Activated CD4-positive, alpha-beta memory T cell treated with anti-CD3 and anti-CD28 coated beads for 36 hours (primary cell): ENCODE data around the gene NINL. TPM values are rescaled to one million over a fixed set of nuclear protein-coding genes. Genes with fewer than 3 reads are reported as not detected.

Experiments used
- CTCF ChIA-PET: fragments of 350-600 bp; sonication (Branson Sonifier 250); formaldehyde crosslinking; loops from one replicate; lab custom pipeline; 2021; ENCODE audit warnings: antibody characterized with exemption, inconsistent platforms; lab: Charles Lee
- POLR2A ChIA-PET: fragments of 350-600 bp; sonication (Branson Sonifier 250); formaldehyde crosslinking; loops from one replicate; lab custom pipeline; 2021; ENCODE audit warnings: antibody characterized with exemption; lab: Charles Lee
- DNase-seq: peaks from one replicate; pipeline ENCODE4 v3.0.0-alpha.2; 2020
- H3K27ac Mint-ChIP-seq: one replicate; pipeline ENCODE4 v1.8.0; 2021; ENCODE audit warnings: mixed read lengths
- H3K27me3 Mint-ChIP-seq: one replicate; pipeline ENCODE4 v1.8.0; 2021; ENCODE audit warnings: mixed read lengths
- H3K36me3 Mint-ChIP-seq: one replicate; pipeline ENCODE4 v1.8.0; 2021; ENCODE audit warnings: mixed read lengths
- H3K4me1 Mint-ChIP-seq: one replicate; pipeline ENCODE4 v1.8.0; 2021; ENCODE audit warnings: low read depth, mixed read lengths
- H3K4me3 Mint-ChIP-seq: one replicate; pipeline ENCODE4 v1.8.0; 2021; ENCODE audit warnings: mild to moderate bottlenecking, mixed read lengths
- H3K9me3 Mint-ChIP-seq: one replicate; pipeline ENCODE4 v1.8.0; 2021; ENCODE audit warnings: mixed read lengths
- intact Hi-C: fragments of 100-400 bp; cut with micrococcal nuclease; formaldehyde crosslinking; loops from one replicate; pipeline ENCODE4 v1.15.1; 2023
- total RNA-seq, 2 experiments: library from RNA; stranded (reverse); gene quantifications; one replicate each; pipeline ENCODE4 v1.2.3, GENCODE V29; 2021

Gene NINL
- total RNA-seq, 2 experiments from 2014 or later = 2.7 to 3.9 TPM

DNA sequence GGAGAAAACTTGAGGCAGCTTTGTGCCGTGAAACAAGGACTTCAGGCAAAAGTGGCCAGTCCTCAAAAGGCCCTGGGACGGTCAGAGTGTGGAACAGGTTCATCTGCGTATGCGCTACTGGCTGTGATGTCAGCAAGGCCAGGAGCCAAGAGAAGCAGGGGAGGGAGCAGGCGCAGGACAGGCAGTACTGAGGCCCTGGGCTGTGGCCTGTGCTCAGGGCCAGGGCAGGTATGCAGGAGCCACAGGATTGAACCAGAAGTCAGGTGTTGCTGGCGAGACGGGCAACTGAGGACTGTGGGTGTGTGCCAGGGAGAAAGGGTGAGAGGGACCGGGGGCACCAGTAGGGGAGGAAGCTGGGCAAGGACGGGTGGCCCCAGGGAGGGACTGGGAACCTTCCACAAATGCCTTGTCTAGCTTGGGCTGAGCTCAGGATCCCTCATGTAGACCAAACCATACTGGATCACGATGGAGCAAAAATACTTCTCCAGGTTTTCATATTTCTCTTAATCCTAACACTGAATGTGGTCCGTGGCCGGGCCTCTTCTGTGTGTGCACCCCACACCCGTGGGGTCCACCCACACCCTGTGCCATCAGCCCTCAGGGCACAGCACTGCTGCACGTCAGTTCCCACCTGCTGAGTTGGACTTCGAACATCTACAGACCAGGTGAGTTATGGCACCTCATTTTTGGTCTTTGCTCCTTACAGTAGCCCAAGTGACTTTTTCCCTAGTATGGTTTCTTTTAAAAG lies 131.0 kb downstream of the NINL start:
- CTCF ChIA-PET = no interaction called here

DNA sequence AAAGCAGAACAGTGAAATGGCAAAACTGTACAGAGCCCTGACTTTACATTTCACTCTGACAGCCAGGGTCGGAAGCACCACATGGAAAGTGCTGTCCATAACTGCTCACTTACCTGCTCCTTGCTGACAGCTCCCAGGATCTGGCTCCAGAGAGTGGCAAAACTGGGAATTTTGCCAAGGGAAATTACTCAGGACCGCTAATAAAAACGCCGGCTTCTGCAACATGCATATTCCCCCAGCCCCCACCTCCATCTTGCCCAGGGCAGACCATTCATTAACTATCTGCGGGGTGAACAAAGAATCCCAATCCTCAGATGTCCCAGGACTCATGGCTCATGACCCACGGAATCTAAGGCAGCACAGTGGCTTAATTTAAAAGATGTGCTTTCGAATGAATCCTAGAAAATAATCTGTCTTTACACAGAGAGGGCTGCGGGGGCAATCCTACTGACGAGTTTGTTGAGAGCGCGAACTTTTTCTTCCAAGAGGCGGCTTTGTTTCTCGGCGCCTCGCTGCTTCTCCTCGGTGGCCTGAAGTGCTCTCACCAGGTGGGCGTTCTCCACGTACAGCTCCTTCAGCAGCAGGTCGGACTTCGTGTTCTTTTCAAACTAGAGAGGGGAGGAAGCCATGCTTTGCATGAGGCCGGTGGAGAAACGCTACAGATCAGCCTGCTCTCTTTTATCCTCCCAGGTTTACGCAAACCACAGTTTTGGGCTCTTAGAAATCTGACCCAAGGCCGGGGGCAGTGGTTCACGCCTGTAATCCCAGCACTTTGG lies 132.1 kb downstream of the NINL start:
- Mint-ChIP-seq H3K36me3 (peaks cover 6% of the 10 kb centered on the region), H3K27ac (no peak overlapping the region), H3K27me3 (no peaks in the 10 kb centered on the region), H3K4me1 (no peaks in the 10 kb centered on the region), H3K9me3 (no peaks in the 10 kb centered on the region), H3K4me3 (no peak overlapping the region)
- POLR2A ChIA-PET = no interaction called here
- intact Hi-C loops = no loop called here
- CTCF ChIA-PET = no interaction called here
- no peak for DNase-seq

More for the DNA sequence above, 131.0 kb downstream of the NINL start:
- Mint-ChIP-seq H3K36me3 (no peaks in the 10 kb centered on the region), H3K9me3 (no peaks in the 10 kb centered on the region), H3K27ac (no peak overlapping the region), H3K27me3 (no peaks in the 10 kb centered on the region), H3K4me1 (no peaks in the 10 kb centered on the region), H3K4me3 (no peak overlapping the region)
- intact Hi-C loops = no loop called here
- POLR2A ChIA-PET = no interaction called here
- no peak for DNase-seq

DNA sequence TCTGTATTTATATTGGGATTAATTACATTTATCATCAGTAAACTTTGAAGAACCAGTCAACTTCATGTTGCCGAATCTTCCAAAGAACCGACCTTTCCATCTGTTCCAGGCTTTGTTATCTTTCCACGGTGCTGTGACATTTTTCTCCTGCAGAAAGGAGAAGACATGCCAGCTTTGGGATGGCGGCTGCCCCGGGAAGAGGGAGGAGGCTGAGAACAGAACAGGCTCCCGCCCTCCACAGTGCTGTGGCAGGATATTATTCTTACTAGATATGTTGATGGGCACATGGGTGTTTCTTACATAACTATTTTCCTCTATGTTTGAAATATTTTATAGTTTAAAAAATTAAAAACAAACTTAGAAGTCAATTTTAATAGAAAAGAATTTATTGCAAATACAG lies 133.0 kb downstream of the NINL start:
- ChIA-PET CTCF (no interaction called here), POLR2A (no interaction called here)
- no peaks in the 10 kb centered on the region for H3K4me1 Mint-ChIP-seq
- DNase-seq = no peak
- peaks cover 13% of the 10 kb centered on the region for H3K36me3 Mint-ChIP-seq
- H3K4me3 Mint-ChIP-seq = no peak overlapping the region
- H3K9me3 Mint-ChIP-seq = no peaks in the 10 kb centered on the region
- intact Hi-C loops = no loop called here
- H3K27ac Mint-ChIP-seq = no peak overlapping the region
- H3K27me3 Mint-ChIP-seq = no peaks in the 10 kb centered on the region

GRCh38 chr20:25447671-25448070 lies 137.7 kb downstream of the NINL start:
- Mint-ChIP-seq H3K27ac (no peak overlapping the region), H3K36me3 (peaks cover 35% of the 10 kb centered on the region), H3K4me1 (no peaks in the 10 kb centered on the region), H3K9me3 (no peaks in the 10 kb centered on the region), H3K4me3 (no peak overlapping the region), H3K27me3 (no peaks in the 10 kb centered on the region)
- DNase-seq = no peak
- ChIA-PET CTCF (no interaction called here), POLR2A (no interaction called here)
- intact Hi-C loops = no loop called here

GRCh38 chr20:25444556-25444955 lies 140.8 kb downstream of the NINL start:
- POLR2A ChIA-PET = no interaction called here
- no peaks in the 10 kb centered on the region for H3K27me3 Mint-ChIP-seq

DNA sequence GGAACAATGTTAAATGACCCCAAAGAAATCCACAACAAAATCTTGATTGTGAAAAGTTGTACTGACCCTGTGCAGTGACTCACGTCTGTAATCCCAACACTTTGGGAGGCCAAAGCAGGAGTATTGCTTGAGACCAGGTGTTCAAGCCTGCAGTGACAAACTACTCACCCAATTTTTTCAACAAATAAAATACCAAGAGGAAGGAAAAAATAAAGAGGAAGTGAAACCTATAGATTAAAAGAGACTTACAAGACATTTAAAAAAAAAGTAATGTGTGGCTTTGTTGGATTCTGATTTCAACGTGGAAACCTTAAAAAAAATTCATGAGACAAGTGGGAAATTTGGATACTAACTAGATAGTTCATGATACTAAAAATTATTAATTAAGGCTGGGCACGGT lies 146.0 kb downstream of the NINL start:
- intact Hi-C loops = no loop called here
- H3K4me3 Mint-ChIP-seq = no peak overlapping the region
- H3K36me3 Mint-ChIP-seq = peaks cover 21% of the 10 kb centered on the region
- no peak for DNase-seq
- ChIA-PET POLR2A (no interaction called here), CTCF (no interaction called here)
- no peak overlapping the region for H3K27ac Mint-ChIP-seq
- H3K4me1 Mint-ChIP-seq = no peaks in the 10 kb centered on the region
- no peaks in the 10 kb centered on the region for H3K9me3 Mint-ChIP-seq
- H3K27me3 Mint-ChIP-seq = no peaks in the 10 kb centered on the region

More at GRCh38 chr20:25444556-25444955, 140.8 kb downstream of the NINL start:
- CTCF ChIA-PET = no interaction called here
- Mint-ChIP-seq H3K36me3 (peaks cover 37% of the 10 kb centered on the region), H3K4me3 (no peak overlapping the region), H3K4me1 (no peaks in the 10 kb centered on the region), H3K9me3 (no peaks in the 10 kb centered on the region), H3K27ac (no peak overlapping the region)
- intact Hi-C loops = no loop called here
- DNase-seq = no peak

DNA sequence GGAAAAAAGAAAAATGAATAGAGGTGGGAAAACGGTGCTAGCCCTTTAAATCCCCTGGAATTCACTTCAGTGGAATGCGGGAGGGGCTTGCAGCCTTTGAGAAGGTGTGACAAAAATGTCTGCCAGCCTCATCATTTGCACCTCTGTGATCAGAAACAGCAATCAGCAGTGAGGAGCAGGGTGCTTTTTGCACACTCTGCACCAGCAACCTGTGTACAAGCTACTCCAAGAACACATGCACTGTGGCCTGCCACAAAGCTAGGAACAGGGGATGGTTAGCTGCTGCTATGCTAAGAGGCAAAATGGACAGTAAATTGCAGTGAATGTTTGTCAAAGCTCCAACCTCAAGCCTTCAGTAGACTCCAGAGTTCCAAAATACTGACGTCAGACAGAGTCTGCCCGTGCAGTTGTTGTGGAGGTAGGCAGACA lies 148.2 kb downstream of the NINL start:
- intact Hi-C loops = no loop called here
- peaks cover 23% of the 10 kb centered on the region for H3K36me3 Mint-ChIP-seq
- H3K9me3 Mint-ChIP-seq = no peaks in the 10 kb centered on the region
- ChIA-PET CTCF (no interaction called here), POLR2A (no interaction called here)
- H3K27ac Mint-ChIP-seq = no peak overlapping the region
- no peaks in the 10 kb centered on the region for H3K27me3 Mint-ChIP-seq
- no peak for DNase-seq
- no peak overlapping the region for H3K4me3 Mint-ChIP-seq
- H3K4me1 Mint-ChIP-seq = no peaks in the 10 kb centered on the region

- Mint-ChIP-seq H3K4me3 (no peak overlapping the region), H3K36me3 (peaks cover 33% of the 10 kb centered on the region), H3K27me3 (no peaks in the 10 kb centered on the region), H3K27ac (no peak overlapping the region), H3K9me3 (no peaks in the 10 kb centered on the region), H3K4me1 (peaks cover 14% of the 10 kb centered on the region)
- ChIA-PET POLR2A (no interaction called here), CTCF (interaction anchor here (0.6 kb wide), 1 partner anchor 46 kb away, joined by 3 read pairs; no protein-coding TSS in a partner anchor)
- no peak for DNase-seq
- intact Hi-C loops = no loop called here
Observed at GRCh38 chr20:25424536-25424935, 160.8 kb downstream of the NINL start.

GRCh38 chr20:25422032-25422431 lies 163.3 kb downstream of the NINL start:
- Mint-ChIP-seq H3K36me3 (peaks cover 33% of the 10 kb centered on the region), H3K4me3 (no peak overlapping the region), H3K27me3 (no peaks in the 10 kb centered on the region), H3K4me1 (peaks cover 14% of the 10 kb centered on the region), H3K27ac (no peak overlapping the region), H3K9me3 (no peaks in the 10 kb centered on the region)
- POLR2A ChIA-PET = no interaction called here
- CTCF ChIA-PET = no interaction called here
- DNase-seq = no peak
- intact Hi-C loops = no loop called here

GRCh38 chr20:25421102-25421501 lies 164.2 kb downstream of the NINL start:
- peaks cover 27% of the 10 kb centered on the region for H3K36me3 Mint-ChIP-seq
- ChIA-PET CTCF (no interaction called here), POLR2A (no interaction called here)
- H3K9me3 Mint-ChIP-seq = no peaks in the 10 kb centered on the region
- no peak overlapping the region for H3K27ac Mint-ChIP-seq
- intact Hi-C loops = no loop called here
- H3K4me1 Mint-ChIP-seq = peaks cover 12% of the 10 kb centered on the region
- DNase-seq = no peak
- no peak overlapping the region for H3K4me3 Mint-ChIP-seq
- no peaks in the 10 kb centered on the region for H3K27me3 Mint-ChIP-seq

GRCh38 chr20:25418776-25419175 lies 166.6 kb downstream of the NINL start:
- H3K9me3 Mint-ChIP-seq = no peaks in the 10 kb centered on the region
- POLR2A ChIA-PET = no interaction called here
- DNase-seq = no peak
- no peaks in the 10 kb centered on the region for H3K27me3 Mint-ChIP-seq
- no peaks in the 10 kb centered on the region for H3K4me1 Mint-ChIP-seq
- no peak overlapping the region for H3K27ac Mint-ChIP-seq
- no peak overlapping the region for H3K4me3 Mint-ChIP-seq
- intact Hi-C loops = no loop called here
- H3K36me3 Mint-ChIP-seq = peaks cover 22% of the 10 kb centered on the region
- CTCF ChIA-PET = no interaction called here

DNA sequence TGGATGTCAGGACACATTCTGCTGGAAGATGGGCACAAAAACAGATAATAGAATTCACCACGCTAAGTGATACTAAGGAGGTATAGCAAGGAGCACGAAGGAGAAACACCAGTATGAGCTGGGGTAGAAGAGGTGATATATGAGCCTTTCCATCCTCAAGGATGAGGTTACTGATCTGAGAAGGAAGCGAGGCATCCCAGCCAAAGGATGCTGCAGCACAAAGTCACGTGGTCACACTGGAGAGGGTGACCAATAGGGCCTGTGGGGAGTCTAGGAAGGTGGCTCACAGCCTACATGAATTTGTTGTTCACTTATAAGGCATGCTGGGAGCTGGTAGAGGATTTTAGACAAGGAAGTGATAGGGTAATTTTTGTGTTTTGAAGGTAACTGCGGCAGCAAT lies 176.4 kb downstream of the NINL start:
- ChIA-PET CTCF (interaction anchor here (3.2 kb wide), 1 partner anchor 11 kb away, joined by 21 read pairs; no protein-coding TSS in a partner anchor), POLR2A (interaction anchor here (1.4 kb wide), 1 partner anchor 22 kb away, joined by 4 read pairs; no protein-coding TSS in a partner anchor)
- peaks cover 17% of the 10 kb centered on the region for H3K4me1 Mint-ChIP-seq
- intact Hi-C loops = loop anchor here (2.0 to 5.0 kb wide), 3 partner anchors 18 to 213 kb away; partner anchors contain the start of genes ENTPD6 and NANP
- H3K36me3 Mint-ChIP-seq = peaks cover 12% of the 10 kb centered on the region
- no peak overlapping the region for H3K27ac Mint-ChIP-seq
- no peaks in the 10 kb centered on the region for H3K27me3 Mint-ChIP-seq
- peaks cover 6% of the 10 kb centered on the region for H3K9me3 Mint-ChIP-seq
- H3K4me3 Mint-ChIP-seq = peak overlapping the region; percentile 88
- DNase-seq = no peak
